ENCODE measurements around the gene ATG4C. TPM values are rescaled to one million over a fixed set of nuclear protein-coding genes. Genes with fewer than 3 reads are reported as not detected.
A peak's percentile ranks its signal among the peaks of the same experiment; 100 is the strongest.

ATG4C gene
- total and polyA plus RNA-seq, 2 of the 13 experiments (the other 11 are each of a cell fraction or from before 2014, with no cell fraction given), result 4.0 to 11.2 TPM

DNA sequence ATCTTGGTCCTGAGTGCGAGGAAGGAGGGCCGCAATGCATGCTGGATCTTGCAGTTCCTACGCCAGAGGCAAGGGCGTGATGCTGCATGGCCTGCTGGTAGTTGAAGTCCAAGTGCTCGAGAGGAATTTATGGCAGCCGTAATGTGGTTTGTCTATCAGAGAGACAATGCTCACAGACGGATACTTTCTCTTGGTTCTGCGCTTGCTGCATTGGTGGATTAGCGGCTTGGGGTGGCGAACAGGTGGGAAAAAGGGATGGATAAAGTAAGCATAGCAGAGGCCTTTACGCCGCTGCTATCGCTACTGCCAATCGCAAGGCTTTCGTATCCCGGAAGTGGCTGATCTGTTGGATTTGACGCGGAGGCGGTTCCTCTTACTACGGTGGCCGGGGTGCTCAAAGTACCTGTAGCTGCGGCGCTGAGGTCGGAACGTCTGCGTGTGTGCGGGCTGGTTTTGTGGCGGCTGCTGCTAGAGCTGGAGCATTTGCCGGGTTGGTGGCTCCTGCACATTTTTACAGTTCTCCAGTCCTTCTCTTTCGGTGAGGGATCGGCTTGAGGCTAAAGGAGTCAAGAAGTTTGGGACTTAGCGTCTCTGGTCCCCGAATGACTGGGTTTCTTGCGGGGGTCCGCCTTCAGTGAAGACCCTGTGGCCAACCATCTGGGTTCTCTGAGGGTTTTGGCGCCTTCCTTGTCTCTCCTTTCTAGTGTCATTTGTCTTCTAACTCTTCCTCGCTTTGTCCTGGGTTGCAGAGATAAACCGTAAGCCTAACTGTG, at the start of gene ATG4C (continued):
- no peak for TF ChIP-seq SOX13 (IDR thresholded peaks at IDR 0.05)
- TF ChIP-seq SOX13 (CRISPR knock-in tag; conservative IDR thresholded peaks at IDR 0.05 in 1 of 2, IDR thresholded peaks at IDR 0.05 in 1 of 2), result no peak; a peak in 1 of 4 replicates
- TF ChIP-seq SAFB2 (CRISPR knock-in tag; IDR thresholded peaks at IDR 0.05; ENCODE audit: borderline replicate concordance, low read depth), result peak; percentile 77; the same call in 1 of the 2 replicates
- TF ChIP-seq ETV5 (CRISPR knock-in tag; IDR thresholded peaks at IDR 0.05; ENCODE audit: borderline replicate concordance), result no peak; the same call in 1 of the 2 replicates
- peak; percentile 56; the same call in 1 of the 2 replicates for TF ChIP-seq GATA4 (IDR thresholded peaks at IDR 0.05; ENCODE audit: borderline replicate concordance, low read depth)
- TF ChIP-seq HNF1A (IDR thresholded peaks at IDR 0.05; ENCODE audit: low read depth), result no peak
- TF ChIP-seq HNF1A (CRISPR knock-in tag; IDR thresholded peaks at IDR 0.05; ENCODE audit: borderline replicate concordance), result 0 out of 2 replicates have a peak, but pooled peaks have one; percentile 52
- no peak for TF ChIP-seq JUNB (CRISPR knock-in tag; IDR thresholded peaks at IDR 0.05; ENCODE audit: borderline replicate concordance)
- TF ChIP-seq ELF3 (CRISPR knock-in tag; IDR thresholded peaks at IDR 0.05), result peak; percentile 68; the same call in 1 of the 2 replicates
- TF ChIP-seq ZNF274 (CRISPR knock-in tag; IDR thresholded peaks at IDR 0.05), result no peak; the same call in 1 of the 2 replicates
- TF ChIP-seq TBP (CRISPR knock-in tag; IDR thresholded peaks at IDR 0.05), result no peak
- TF ChIP-seq RARG (CRISPR knock-in tag; IDR thresholded peaks at IDR 0.05; ENCODE audit: low read depth), result no peak
- TF ChIP-seq ZNF800 (CRISPR knock-in tag; IDR thresholded peaks at IDR 0.05), result no peak
- TF ChIP-seq ZFP90 (CRISPR knock-in tag; IDR thresholded peaks at IDR 0.05; ENCODE audit: borderline replicate concordance), result 0 out of 2 replicates have a peak, but pooled peaks have one; percentile 6
- TF ChIP-seq XRCC5 (optimal IDR thresholded peaks at IDR 0.05; ENCODE audit: low read length), result peak; percentile 53
- TF ChIP-seq, protein P1, sequence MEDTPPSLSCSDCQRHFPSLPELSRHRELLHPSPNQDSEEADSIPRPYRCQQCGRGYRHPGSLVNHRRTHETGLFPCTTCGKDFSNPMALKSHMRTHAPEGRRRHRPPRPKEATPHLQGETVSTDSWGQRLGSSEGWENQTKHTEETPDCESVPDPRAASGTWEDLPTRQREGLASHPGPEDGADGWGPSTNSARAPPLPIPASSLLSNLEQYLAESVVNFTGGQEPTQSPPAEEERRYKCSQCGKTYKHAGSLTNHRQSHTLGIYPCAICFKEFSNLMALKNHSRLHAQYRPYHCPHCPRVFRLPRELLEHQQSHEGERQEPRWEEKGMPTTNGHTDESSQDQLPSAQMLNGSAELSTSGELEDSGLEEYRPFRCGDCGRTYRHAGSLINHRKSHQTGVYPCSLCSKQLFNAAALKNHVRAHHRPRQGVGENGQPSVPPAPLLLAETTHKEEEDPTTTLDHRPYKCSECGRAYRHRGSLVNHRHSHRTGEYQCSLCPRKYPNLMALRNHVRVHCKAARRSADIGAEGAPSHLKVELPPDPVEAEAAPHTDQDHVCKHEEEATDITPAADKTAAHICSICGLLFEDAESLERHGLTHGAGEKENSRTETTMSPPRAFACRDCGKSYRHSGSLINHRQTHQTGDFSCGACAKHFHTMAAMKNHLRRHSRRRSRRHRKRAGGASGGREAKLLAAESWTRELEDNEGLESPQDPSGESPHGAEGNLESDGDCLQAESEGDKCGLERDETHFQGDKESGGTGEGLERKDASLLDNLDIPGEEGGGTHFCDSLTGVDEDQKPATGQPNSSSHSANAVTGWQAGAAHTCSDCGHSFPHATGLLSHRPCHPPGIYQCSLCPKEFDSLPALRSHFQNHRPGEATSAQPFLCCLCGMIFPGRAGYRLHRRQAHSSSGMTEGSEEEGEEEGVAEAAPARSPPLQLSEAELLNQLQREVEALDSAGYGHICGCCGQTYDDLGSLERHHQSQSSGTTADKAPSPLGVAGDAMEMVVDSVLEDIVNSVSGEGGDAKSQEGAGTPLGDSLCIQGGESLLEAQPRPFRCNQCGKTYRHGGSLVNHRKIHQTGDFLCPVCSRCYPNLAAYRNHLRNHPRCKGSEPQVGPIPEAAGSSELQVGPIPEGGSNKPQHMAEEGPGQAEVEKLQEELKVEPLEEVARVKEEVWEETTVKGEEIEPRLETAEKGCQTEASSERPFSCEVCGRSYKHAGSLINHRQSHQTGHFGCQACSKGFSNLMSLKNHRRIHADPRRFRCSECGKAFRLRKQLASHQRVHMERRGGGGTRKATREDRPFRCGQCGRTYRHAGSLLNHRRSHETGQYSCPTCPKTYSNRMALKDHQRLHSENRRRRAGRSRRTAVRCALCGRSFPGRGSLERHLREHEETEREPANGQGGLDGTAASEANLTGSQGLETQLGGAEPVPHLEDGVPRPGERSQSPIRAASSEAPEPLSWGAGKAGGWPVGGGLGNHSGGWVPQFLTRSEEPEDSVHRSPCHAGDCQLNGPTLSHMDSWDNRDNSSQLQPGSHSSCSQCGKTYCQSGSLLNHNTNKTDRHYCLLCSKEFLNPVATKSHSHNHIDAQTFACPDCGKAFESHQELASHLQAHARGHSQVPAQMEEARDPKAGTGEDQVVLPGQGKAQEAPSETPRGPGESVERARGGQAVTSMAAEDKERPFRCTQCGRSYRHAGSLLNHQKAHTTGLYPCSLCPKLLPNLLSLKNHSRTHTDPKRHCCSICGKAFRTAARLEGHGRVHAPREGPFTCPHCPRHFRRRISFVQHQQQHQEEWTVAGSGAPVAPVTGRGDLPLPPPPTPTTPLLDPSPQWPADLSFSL (CRISPR knock-in tag; IDR thresholded peaks at IDR 0.05), result no peak
